Sigmoid colon (tissue), 4 donors: ENCODE measurements around the gene HLTF.

ENCODE experiments used
- EP300 ChIP-seq, 4 donors: sonication (generic); formaldehyde crosslinking; IDR thresholded peaks; one replicate each; pipeline ENCODE4 v1.6.1; 2017; ENCODE audit warnings: antibody characterized with exemption in 4 of 4
- POLR2AphosphoS5 ChIP-seq, 4 donors: sonication (generic); formaldehyde crosslinking; IDR thresholded peaks; one replicate each; pipeline ENCODE4 v1.6.1; 2017; ENCODE audit warnings: antibody characterized with exemption in 4 of 4

DNA sequence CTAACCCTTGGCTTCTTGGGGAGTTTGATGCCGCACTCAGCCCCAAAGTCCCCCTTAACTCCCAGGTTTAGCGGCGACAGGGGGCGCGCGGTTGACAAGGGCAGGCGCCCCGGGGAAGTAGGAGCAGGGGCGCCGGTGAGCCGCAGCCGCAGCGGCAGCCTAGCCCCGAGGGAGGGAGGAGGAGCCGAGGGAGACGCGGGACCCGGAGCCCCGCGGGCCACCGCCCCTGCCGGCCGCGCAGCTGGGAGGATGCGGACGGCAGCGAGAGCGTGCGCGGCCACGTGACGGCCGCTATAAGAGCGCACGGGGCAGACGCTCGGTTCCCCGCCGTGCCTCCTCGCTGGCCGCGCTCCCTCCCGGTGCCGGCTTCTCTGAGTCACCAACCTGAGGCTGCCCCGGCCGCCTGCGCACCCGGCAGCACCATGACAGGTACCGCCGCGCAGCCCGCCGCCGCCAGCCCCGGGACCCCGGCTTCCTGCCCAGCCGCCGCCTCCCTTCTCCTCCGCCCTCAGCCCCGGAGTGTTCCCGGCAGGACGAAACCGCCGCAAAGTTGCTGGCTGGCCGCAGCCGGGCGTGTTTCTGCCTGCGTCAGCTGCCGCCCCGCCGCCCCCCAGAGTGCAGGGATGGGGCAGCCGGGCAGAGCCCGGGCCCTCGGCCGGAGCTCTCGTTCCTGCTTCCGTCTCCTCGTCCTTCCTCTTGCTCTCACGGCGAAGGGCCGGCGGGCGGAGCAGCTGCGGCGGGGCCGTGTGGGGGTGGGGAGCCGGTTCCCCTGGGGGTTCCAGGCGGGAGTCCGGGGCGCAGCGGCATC lies 94.9 kb downstream of the HLTF start, which contains the start of gene GYG1:
- TF ChIP-seq POLR2AphosphoS5 (IDR thresholded peaks at IDR 0.05) (peak; percentile 86 to 96 (median 94)), EP300 (IDR thresholded peaks at IDR 0.05) (no peak)
